Ishikawa (cell line): ENCODE results near the gene BTBD9.

ENCODE experiments used
- EGR1 ChIP-seq: IDR thresholded peaks from 2 replicates; pipeline ENCODE4 v1.6.1; 2012
- RAD21 ChIP-seq: IDR thresholded peaks from 2 replicates; pipeline ENCODE4 v1.6.1; 2012; ENCODE audit warnings: low read depth
- TEAD4 ChIP-seq: IDR thresholded peaks from 2 replicates; pipeline ENCODE4 v1.6.1; 2012

DNA sequence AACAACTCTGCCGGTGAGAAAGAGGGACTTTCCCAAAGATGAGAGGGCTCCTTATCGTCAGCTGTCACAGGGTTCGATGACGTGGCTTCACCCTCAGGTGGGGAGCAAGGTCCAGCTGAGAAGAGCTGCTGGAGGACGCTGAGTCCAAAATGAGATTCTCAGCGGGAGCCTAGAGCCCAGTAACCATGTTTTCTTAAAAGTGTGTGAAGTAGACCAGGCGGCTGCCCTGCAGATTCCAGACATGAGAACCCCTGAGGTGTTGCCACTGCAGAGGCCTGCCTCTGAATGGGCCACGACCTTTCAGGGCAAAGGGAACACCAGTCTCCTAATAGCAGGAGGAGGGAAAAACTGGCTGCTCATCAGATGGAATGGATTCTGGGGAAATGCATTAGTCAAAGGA lies 375.1 kb downstream of the BTBD9 start:
- TF ChIP-seq RAD21 (no peak), EGR1 (no peak), TEAD4 (no peak)
